ENCODE measurements around the gene TEKTIP1. TPM values are rescaled to one million over a fixed set of nuclear protein-coding genes. Genes with fewer than 3 reads are reported as not detected.

The TEKTIP1 gene
- total RNA-seq, 3 donors from 2014 or later: 3.2 to 6.0 (median 3.4) TPM

DNA sequence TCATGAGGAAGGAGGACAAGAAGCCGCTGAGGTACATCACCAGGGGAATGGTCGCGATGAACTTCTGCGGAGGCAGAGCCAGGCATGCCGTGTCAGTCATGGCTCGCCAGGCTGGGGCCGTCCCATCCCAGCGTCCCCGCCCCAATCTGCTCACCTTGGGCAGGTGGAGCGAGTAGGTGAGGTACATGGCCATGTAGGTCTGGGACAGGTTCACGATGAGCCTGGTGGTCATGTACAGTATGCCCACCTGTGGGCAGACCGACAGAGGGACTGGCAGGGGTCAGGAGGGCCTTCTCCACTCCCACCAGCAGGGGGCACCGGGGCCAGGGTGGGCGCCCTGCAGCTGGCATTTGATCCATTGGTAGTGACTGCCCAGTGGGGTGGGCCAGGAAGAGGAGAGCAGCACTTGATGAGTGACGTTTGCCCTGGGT, 8.3 kb downstream of the TEKTIP1 start:
- intact Hi-C loops (cut with DNase I, micrococcal nuclease): loop anchor here in 1 of 2 donors (10.0 kb wide), 1 partner anchor 67 kb away; no protein-coding TSS in a partner anchor
- no peaks in the 10 kb centered on the region for H3K36me3 ChIP-seq (ENCODE audit: low read depth)
- no peaks in the 10 kb centered on the region for H3K9me3 ChIP-seq
- no peaks in the 10 kb centered on the region for H3K4me1 ChIP-seq (ENCODE audit: low read depth)
- peak in 1 of 3 donors; percentile 52 for DNase-seq
- no peak for ATAC-seq
- no peak overlapping the region for H3K4me3 ChIP-seq
- TF ChIP-seq, protein P1, sequence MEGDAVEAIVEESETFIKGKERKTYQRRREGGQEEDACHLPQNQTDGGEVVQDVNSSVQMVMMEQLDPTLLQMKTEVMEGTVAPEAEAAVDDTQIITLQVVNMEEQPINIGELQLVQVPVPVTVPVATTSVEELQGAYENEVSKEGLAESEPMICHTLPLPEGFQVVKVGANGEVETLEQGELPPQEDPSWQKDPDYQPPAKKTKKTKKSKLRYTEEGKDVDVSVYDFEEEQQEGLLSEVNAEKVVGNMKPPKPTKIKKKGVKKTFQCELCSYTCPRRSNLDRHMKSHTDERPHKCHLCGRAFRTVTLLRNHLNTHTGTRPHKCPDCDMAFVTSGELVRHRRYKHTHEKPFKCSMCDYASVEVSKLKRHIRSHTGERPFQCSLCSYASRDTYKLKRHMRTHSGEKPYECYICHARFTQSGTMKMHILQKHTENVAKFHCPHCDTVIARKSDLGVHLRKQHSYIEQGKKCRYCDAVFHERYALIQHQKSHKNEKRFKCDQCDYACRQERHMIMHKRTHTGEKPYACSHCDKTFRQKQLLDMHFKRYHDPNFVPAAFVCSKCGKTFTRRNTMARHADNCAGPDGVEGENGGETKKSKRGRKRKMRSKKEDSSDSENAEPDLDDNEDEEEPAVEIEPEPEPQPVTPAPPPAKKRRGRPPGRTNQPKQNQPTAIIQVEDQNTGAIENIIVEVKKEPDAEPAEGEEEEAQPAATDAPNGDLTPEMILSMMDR (IDR thresholded peaks at IDR 0.05): peak; percentile 19

DNA sequence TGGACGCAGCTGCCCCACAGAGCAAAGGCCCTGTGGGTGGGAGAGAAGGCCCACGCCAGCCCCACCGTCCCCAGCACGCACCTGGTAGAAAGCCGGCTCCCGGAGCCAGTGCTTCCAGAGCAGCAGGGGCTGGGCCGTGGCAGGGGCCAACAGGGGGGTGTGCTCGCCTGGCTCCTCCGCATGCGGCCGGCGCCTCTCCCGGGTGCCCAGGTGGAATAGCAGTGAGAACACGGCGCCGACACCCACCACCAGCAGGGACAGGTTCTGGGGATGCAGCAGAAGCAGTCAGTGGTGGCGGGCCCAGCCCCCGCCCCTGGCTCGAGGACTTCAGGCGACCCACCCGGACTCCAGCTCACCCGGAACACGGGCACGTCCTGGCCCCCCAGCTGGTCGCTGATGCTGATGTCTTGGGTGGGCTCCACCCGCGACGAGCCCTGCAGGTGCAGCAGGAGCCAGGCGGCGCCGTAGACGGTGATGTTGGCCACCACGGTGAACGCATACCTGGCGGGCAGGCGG, 8.9 kb downstream of the TEKTIP1 start:
- H3K4me3 ChIP-seq: no peak overlapping the region
- peak in 1 of 3 donors; percentile 61 for DNase-seq
- H3K36me3 ChIP-seq (ENCODE audit: low read depth): no peaks in the 10 kb centered on the region
- intact Hi-C loops (cut with DNase I, micrococcal nuclease): loop anchor here in 1 of 2 donors (10.0 kb wide), 1 partner anchor 67 kb away; no protein-coding TSS in a partner anchor
- TF ChIP-seq, protein P1 (IDR thresholded peaks at IDR 0.05): no peak
- no peaks in the 10 kb centered on the region for H3K9me3 ChIP-seq
- no peaks in the 10 kb centered on the region for H3K4me1 ChIP-seq (ENCODE audit: low read depth)
- ATAC-seq: no peak

DNA sequence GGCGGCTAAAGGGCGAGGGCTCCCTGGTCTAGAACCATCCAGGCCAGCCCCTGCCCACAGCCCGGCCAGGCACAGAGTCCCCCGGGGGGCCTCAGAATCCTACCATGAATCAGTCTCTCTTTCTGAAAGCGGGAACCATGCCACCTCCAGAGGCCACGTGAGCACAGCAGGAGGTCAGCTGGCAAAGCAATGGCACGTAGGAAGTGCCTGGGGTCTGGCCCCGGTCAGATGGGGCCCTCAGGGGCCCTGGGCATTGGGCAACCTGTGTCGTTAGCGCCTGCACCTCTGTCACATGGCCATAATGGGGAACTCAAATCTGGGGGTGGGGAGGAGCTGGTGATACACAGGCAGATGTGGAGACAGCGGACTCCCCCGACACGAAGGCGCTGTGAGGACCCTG, 9.6 kb downstream of the TEKTIP1 start:
- Histone ChIP-seq H3K4me1 (ENCODE audit: low read depth) (no peaks in the 10 kb centered on the region), H3K4me3 (no peak overlapping the region), H3K36me3 (ENCODE audit: low read depth) (no peaks in the 10 kb centered on the region), H3K9me3 (no peaks in the 10 kb centered on the region)
- peak in 1 of 3 donors; percentile 37 for DNase-seq
- TF ChIP-seq, protein P1 (IDR thresholded peaks at IDR 0.05): no peak
- ATAC-seq: no peak
- intact Hi-C loops (cut with DNase I, micrococcal nuclease): loop anchor here in 1 of 2 donors (10.0 kb wide), 1 partner anchor 66 kb away; no protein-coding TSS in a partner anchor

DNA sequence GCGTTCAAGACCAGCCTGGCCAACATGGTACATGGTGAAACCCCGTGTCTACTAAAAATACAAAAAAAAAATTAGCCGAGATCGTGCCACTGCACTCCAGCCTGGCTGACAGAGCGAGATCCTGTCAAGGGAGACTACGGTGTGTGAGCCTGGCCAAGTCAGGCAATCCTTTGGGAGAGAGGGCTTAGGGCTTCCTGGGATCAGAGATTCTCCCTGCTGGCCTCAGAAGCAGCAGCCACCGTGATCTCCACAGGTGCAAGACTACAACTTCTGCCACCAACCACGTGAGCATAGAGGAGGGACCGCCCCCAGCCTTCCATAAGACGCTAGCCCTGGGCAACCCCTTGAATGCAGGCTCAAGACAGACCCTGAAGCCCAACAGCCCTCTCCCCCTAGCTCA, 10.8 kb downstream of the TEKTIP1 start:
- Histone ChIP-seq H3K4me1 (ENCODE audit: low read depth) (peaks cover 4% of the 10 kb centered on the region), H3K4me3 (no peak overlapping the region), H3K36me3 (ENCODE audit: low read depth) (no peaks in the 10 kb centered on the region), H3K9me3 (no peaks in the 10 kb centered on the region)
- TF ChIP-seq, protein P1 (IDR thresholded peaks at IDR 0.05): no peak
- no peak for ATAC-seq
- intact Hi-C loops (cut with DNase I, micrococcal nuclease): loop anchor here in 1 of 2 donors (10.0 kb wide), 1 partner anchor 65 kb away; no protein-coding TSS in a partner anchor
- peak in 1 of 3 donors; percentile 18 for DNase-seq

DNA sequence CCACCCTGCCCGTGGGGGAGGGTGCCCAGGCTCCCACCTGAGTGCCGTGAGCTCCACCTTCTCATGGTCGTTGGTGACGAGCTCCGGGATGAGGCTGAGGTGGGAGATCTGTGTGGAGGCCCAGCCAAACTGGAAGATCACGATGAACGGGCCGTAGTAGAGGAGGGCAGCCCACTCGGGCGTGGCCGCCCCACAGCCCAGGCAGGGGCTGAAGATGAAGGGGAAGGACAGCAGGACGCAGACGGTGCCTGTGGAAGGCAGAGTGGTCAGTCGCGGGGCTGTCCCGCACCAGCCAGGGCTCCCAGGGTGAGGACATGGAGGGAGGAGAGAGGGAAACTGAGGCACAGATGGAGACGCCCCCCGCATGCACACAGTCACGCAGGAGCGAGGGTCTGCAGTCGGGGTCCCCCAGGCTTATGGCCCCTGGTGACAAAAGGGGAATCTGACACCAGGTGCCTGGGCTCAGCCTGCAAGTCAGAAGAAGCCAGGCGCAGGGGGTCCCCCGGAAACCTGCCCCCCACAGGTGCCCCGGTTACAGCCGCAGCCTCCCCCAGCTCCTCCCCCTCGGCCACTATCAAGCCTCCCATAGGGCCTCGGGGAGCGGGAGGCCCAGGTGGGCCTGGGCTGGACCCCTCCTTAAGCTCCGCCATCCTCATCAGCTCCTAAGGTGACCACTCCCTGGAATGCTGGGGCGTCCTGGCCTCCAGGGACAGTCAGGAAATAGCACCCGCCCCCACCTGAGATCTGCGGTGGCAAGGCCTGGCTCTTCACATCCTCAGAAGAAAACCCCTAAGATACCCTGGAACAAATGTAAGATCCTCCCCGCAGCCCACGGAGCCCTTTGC, 12.2 kb downstream of the TEKTIP1 start:
- intact Hi-C loops (cut with DNase I, micrococcal nuclease): no loop called here
- TF ChIP-seq, protein P1 (IDR thresholded peaks at IDR 0.05): no peak
- peaks cover 12% of the 10 kb centered on the region for H3K4me1 ChIP-seq (ENCODE audit: low read depth)
- DNase-seq (peak in 1 of 3 donors; percentile 48), ATAC-seq (no peak)
- H3K4me3 ChIP-seq: no peak overlapping the region
- no peaks in the 10 kb centered on the region for H3K36me3 ChIP-seq (ENCODE audit: low read depth)
- H3K9me3 ChIP-seq: no peaks in the 10 kb centered on the region
